ENCODE measurements around the gene TPT1. TPM values are rescaled to one million over a fixed set of nuclear protein-coding genes. Genes with fewer than 3 reads are reported as not detected.

The TPT1 gene
- total RNA-seq, 2 experiments from 2014 or later, result 3,981 to 4,076 TPM

Other genes starting within 250 kb of the TPT1 start
- gene GTF2F2, start 220.7 kb downstream of the TPT1 start, total RNA-seq, result 10 to 100 TPM; 18.8 to 19.6 TPM
- gene KCTD4, start 140.1 kb downstream of the TPT1 start, total RNA-seq, result not detected
- 10 to 100 TPM; 19.0 to 19.7 TPM for gene SLC25A30, start 77.2 kb upstream of the TPT1 start, total RNA-seq
- 10 to 100 TPM; 22.0 to 23.1 TPM for gene COG3, start 123.8 kb upstream of the TPT1 start, total RNA-seq

Measured in activated CD8-positive, alpha-beta T cell treated with anti-CD3 and anti-CD28 coated beads, Interleukin-2, amount 10 ng/mL, durations not matched to agents 7 days and 5 days (primary cell).